Hematopoietic multipotent progenitor cell treated with erythropoietin and hydrocortisone succinate and interleukin-3 and kit ligand, for 15 days (in vitro differentiated cells): ENCODE data around the gene PHF2.

ENCODE experiments used
- DNase-seq: peaks from one replicate; pipeline ENCODE4 v3.0.0-alpha.2; 2015; ENCODE audit warnings: low spot score

The PHF2 gene

DNA sequence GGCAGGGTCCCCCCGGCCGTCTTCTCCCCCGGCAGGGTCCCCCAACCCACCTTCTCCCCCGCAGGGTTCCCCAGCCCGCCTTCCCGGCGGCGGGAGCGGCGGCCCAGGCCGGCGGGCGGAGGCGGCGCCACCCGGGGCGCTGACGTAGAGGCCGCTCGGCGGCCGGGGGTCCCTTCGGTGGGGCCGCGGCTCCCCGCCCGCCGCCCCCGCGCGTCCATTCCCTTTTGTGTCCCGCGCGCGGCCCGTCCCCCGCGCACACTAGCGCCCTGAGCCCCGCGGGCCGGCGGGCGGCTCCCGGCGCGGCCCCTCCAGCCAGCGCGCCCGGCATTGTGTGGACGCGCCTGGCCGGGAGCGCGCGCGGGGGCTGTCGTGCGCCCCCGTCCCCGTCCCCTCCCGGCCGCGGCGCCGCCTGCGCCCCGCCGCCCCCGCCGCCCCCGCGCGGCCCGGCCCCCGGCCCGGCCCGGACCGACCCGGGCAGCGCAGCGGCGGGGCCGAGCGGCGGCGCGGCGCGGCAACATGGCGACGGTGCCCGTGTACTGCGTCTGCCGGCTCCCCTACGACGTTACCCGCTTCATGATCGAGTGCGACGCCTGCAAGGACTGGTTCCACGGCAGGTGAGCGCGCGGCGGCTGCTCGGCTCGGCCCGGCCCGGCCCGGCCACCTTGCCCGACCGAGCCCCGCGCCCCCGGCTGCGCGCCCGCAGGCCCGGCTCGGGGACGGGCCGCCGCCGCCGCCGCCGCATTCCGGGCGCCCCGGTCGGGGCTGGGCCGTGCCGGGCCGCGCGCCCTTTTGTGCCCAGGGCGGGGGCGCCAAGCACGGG, at the start of gene PHF2:
Gene PHF2 (plus strand): TSS at position 327 of the 820 bp plus-strand sequence. CDS start 190 bp downstream, at position 517.
- DNase-seq: peak; percentile 22

DNA sequence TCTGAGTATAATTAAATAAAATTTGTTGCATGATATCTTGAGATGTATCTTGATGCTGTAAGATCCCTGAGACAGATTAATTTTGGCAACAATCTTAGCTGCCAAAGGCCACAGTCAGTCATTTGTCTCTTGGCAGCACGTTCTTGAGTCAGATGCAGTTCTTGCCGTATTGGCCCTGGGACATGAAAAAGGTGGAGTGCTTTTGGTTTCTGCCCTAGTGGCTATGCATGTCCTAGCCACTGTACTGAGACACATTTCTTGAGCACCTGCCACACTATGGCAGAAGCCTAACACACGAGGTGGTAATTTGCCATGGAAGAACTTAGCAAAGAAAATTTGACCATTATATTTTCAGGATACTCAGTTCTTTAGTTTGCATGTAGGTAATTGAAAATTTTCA, 45.0 kb upstream of the PHF2 start:
- DNase-seq: no peak

DNA sequence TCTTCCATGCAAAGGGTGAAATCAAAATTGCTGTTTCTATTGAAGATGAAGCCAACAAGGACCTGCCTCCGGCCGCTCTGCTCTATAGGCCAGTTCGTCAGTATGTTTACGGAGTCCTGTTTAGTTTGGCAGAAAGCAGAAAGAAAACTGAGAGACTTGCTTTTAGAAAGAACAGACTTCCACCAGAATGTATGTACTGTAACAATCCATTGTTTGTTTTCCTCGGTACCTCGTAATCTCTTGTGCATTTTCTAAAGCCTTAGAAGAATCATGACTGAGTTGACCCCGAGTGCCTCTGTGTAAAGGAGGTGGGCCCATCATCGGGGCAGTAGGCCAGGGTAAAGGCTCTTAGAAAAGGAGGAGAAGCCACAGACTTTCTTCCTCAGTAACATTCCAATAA, 44.2 kb upstream of the PHF2 start:
- no peak for DNase-seq

DNA sequence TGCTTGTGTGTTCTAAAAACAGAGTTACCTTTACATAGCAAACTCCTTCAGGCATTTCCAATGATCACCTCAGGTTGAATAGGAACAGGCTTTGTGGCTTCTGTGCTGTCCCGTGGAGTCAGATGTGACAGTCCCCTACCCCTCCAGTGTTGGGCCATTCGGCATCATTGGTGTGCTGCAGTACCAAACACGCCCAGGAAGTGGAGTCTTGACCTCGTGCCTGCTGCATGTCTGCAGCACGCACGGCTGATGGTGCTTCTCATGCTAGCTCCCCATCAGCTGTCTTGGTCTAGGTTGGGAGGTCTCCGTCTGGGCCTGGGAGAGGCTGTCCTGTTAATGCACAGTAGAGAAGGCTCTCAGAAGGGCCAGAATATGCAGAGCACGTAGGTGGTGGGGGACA, 42.5 kb upstream of the PHF2 start:
- DNase-seq: no peak

DNA sequence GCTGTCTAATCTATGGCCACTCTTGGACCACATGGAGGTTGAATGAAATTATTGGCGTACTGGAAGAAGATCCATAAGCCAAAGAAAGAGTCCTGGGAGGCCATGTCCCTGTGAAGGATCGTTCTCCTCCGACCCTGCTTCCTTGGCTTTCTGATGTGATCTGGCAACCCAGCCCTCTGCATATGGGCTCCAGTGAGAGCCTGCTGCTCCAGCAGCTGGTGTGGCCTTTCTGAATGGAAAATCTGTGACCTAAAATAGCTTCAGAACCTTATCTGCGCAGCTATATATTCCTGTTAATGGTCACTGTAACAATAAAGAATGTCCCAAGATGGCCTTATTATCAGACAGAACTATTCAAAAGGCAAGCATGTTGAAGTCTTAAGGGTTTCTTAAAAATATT, 40.2 kb upstream of the PHF2 start:
- no peak for DNase-seq

DNA sequence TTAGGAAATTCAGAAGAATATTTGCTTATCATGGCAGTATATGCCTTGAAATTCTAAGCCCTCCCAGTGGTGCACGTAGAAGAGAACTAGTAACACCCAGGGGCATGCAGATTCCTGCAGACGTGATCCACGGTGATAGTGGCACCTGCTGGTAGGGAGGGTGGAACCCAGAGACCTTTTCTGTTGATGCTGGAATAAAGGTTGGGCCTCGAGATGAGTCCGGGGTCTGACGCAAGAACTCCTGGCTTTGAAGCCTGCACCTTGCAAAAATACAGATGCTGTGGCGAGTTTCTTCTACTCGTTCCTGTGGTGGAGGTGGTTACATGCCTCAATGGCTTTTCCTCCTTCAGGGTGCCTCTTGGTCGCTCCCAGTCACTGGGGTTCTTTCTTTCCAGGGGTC, 39.5 kb upstream of the PHF2 start:
- DNase-seq: no peak

DNA sequence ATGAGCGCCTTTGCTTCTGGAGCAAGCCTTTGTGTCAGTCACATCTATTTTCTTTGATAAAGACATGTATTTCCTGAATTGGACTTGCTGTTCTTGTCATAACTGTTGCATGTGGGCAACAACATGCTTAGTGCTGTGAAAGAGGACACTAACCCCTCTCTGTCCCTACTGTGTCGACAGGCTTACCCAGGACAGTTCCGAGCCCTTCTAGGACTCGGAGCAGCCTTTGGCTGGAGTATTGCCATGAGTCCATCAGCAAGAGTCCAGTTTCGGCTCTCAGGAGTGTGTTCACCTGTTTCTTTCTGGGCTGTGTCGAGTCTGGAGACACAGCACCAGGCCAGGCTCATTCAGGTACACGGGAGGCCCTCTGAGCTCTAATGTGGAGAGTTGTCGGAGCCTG, 36.1 kb upstream of the PHF2 start:
- no peak for DNase-seq

DNA sequence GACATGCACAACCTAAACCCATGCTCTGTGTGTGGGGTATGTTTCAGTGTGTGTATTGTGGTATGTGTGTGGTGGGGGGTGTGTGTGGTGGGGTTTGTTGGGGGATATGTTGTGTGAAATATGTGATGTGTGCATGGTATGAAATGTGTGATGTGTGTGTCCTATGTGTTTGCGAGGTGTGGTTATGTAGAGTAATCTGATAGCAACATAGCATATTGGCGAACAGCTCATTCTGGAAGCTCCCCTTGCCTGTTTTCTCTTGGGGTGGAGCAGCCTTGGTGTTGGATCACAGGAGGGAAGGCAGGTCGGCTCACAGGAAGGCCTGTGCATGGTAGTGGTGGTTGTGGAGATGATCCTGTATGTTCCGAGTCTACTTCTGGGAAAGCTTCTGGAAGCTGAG, 35.4 kb upstream of the PHF2 start:
- no peak for DNase-seq

DNA sequence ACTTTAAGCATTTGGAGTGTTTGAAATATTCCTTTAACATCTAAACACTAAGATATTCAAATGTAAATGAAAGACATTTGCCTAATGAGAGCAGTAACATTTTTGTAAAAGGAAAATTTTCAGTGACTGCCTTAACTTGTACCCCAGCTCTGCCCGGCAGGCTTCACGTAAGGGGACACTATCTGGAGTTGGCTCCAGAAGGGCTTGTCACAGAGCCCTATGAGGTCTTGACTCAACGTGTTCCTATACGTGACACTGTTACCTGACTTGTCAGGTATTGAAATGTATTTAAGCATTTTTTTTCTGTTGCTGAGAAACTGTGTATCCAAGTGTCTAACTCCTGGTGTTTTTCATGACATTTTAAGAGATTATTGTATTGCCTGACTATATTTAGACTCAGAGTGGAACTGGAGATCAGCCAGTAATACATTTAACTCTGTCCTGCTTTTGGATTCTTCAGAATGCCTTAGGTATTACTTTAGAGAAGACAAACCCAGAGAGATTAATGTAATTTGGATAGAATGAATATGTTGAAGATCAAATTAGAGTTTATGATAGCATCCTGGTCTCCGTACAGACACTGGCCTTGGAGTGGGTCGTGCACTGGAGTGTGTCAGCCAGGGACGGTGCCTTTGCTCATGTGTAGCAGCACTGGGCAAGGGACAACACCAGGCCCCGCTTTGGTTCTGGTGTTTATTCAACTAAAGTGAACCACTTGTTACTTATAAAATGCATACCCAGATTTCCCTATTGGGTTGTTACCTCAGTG, 34.6 kb upstream of the PHF2 start:
- DNase-seq: no peak

DNA sequence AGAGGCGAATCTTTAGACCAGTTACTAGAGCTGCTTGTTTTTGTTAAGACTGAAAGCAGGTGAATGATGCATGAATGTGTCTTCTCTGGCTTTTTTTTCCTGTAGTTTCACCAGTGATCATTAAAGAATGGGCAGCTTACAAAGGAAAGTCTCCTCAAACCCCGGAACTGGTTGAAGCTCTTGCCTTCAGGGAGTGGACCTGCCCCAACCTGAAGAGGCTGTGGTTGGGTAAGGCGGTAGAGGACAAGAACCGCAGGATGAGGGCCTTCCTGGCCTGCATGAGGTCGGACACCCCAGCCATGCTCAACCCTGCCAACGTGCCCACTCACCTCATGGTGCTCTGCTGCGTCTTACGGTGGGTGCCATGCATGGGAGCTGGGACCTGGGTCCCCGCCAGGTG, 33.3 kb upstream of the PHF2 start:
- no peak for DNase-seq

DNA sequence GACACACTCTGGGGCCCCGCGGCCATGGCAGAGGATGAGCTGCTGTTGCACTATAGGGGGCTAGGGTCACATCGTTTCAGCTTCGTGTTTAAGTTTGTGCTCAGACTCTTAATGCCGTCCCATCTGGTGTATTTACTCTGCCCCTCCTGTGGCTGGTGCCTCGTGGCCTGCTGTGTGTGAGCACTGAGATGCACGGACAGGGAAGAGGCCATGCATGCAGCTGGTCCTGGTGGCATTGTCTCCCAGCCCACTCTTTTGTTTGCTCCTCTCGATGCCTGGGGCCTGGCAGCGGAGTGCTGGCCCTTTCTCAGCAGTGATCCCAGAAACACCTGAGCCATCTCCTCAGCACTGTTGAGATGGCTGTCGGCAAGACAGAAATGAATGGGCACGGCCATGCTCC, 30.0 kb upstream of the PHF2 start:
- no peak for DNase-seq

DNA sequence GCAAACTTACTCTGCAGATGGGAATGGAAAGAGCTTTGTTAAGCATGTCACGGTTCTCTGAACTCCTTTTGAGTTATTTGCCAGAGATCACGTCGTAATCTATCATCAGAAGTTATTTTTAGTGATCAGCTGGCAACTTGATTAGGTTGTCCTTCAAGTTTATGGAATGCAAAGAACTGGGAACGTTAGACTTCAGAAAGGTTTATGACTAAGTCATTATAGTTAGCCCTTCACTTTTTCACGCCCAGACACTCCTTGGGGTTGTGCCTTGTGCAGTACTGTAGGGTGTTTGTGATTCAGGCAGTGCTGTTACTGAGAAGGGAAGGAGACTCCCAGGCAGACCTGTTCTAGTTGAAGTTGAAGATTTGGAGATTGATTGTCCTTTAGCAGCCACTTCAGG, 26.8 kb upstream of the PHF2 start:
- DNase-seq: no peak

DNA sequence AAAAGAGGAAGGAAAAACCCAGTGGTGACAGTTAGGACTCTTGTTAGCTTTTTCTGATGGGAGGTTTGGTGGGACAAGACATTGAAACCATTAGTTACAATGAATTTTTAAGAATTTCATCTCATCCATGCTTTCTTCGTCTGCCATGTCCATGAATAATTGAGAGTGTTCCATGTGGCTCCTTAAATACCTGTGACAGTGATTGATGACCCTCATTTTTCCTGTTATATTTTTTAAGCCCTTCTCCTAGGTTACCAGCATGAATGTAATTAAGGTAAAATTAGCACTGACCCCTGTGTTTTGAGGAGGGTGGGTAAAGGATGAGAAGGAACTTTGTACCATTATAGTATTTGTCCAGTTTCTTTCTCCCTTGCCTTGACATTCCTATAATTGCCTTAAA, 23.5 kb upstream of the PHF2 start:
- DNase-seq: no peak

DNA sequence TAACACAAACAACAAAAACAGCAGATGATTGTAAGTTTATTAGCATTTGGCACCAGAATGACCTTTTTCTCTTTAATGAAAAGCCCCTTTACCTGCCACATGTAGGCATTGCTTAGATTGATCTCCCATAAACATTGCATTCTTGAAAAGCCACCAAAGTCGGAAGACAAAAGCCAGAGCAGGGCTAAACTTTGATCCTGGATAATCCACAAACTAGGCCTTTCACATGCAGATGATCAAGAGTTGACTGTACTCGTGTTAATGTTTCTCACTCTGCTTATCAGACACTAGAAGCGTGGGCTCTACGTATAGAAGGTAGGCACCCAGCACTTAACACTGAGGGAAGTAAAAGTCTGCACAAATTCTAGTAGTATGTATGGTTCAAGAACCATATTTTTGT, 21.0 kb upstream of the PHF2 start:
- no peak for DNase-seq

DNA sequence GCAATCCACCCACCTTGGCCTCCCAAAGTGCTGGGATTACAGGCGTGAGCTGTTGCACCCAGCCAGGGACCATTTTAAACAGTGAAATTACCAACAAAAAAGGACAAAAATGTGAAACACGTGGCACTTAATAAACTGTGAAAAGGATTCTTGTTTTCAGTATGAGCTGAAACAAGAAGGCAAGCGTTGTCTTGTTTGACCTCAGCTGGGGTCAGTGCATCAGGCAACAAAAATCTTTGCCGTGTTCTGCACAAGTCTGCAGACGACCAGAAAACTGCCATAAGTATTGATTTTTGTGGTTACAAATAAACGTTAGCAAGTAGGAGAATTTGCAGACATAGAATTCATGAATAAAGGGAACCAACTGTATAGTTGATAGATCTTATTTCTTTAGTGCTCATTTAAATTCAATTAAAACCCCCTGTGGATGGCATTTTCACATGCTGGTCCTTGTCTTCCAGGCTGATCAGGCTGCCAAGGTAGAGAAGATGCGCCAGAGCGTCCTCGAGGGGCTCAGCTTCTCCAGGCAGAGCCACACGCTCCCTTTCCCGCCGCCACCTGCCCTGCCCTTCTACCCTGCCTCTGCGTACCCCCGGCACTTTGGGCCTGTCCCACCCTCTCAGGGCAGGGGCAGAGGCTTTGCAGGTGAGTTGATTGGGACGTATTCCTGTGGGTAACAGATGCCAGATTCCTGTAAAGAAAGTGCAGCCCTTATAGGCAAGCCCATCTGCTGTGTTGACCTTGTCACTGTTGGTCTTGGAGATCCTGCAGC, 18.8 kb upstream of the PHF2 start:
- DNase-seq: no peak

DNA sequence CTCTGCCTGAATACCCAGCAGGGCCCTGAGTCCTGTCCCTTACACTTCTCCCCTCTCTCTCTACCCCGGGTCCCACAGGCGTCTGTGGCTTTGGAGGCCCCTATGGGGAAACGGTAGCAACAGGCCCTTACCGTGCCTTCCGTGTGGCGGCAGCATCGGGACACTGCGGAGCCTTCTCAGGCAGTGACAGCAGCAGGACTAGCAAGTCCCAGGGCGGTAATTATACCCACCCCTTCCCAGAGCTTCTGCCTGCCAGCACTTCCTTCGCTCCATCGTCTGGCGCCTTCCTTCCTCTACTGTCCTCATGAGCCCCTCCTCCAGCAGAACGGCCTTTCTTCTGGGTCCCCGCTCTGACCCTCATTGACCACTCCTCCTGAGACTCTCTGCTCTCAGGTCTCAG, 17.9 kb upstream of the PHF2 start:
- DNase-seq: no peak

DNA sequence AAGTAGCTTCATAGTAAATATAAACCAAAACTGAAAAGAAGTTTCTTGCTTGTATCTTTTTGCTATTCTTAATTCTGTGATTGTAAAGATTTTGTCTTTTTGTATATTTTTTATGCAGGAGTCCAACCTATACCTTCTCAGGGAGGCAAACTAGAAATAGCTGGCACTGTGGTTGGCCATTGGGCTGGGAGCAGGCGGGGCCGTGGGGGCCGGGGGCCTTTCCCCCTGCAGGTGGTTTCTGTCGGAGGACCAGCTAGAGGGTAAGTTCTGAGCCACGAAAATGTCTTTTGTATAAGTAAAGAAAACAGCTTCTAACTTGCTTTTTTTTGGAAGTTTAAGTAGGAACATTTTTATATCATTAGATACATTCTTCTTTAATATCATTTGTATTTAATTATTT, 15.4 kb upstream of the PHF2 start:
- DNase-seq: no peak

DNA sequence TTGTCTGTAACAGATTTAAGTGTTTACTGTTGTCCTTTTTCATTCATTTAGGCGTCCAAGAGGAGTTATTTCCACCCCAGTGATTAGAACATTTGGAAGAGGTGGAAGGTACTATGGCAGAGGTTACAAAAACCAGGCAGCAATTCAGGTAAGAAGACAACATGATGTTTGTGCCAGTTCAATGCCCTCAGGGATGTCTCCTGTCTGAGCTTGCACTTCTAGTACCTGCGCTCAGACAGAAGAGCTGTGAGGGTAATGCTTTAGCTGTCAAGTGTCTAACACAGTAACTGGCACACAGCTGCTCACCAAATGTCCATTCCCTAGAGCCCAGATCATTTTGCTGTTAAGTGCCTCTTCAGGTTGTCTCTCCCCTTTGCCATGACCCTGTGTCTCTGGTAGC, 14.2 kb upstream of the PHF2 start:
- no peak for DNase-seq

DNA sequence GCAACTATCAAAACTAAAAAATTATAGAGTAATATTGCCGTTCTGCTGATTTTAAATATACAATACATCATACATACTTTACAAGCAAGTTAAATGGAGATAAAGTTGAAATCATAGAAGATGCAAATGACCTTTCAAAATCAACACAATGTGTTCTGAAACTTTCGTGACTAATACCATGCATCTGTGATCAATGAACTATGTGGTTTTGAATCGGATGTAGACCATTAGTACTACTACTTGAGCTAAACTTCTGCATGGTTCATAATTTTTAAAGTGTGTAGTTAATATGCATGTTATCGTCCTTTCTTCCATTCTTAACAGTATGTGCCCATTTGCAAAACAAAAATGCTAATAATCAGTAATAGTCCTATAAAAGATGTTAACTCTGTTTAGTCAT, 11.3 kb upstream of the PHF2 start:
- DNase-seq: no peak

DNA sequence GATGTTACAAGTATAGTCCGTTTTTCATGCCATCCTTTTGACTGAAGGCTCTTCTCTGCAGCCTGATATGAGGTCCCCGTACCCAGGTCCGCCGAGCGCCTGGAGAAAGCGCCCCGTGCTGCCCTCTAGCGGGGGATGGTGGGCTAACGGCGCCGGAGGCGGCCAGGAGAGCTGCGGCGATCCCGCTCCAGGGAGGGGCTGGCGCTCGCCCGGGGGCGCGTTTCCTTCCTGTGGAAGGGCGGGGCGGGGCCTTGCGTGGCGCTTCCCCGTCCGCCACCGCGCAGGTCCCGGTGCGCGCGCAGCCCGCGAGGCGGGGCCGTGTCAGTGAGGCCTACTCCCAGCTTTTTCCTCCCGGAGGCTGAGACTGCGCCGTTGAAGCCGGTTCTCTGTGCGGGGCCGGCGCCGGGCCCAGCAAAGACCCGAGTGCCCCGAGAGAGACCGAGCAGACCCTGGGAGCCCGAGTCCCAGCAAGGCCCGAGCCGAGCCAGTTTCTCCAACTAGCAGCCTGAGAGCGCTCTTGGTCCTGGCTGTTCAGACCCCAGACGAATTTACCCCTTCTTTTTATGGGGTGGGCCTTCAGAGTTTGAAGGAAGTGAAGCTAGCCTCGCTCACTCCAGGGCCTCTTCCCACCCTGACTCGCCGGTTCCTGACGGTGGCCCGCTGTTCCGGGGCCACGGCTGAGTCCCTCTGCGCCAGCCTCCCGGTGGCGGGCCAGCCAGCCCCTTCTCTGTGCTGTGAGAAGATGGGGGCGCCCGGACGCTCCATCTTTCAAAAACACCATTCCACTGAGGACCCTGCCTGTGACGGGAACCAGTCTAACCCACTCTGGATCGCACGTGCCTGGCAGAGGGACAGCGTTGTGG, 9.7 kb upstream of the PHF2 start:
- DNase-seq: peak; percentile 97

DNA sequence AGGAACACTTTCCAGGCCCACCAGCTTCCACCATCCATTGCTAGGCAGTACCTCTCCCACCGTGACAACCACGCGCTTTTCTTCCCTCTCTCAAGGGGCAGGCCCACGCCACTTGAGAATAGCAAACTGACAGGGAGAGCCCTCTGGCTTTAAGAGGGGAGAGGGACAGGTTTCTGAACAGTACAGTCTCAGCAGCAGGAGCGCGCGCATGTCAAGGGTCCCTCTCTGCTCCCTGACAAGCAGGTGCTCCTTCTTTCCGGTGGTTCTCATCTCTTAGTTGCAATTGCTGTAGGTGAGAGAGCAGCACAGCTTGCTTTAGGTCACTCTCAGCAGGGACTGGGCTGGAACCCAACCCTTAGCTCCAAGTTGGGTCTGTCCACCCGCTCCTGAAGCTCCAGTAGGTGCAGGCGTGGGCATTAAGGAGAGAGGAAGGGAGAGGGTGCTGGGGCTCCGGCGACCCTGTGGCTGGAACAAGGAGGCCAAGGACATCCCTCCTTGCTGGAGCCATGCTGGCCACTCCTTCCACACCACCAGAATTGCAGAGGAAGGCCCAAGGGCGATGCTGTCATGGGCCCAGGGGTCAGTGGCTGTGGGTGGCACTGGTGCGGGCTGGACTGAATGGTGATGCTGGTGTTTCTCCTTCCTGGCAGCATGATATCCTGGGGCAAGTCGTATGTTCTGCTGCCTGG, 9.0 kb upstream of the PHF2 start:
- peak; percentile 7 for DNase-seq
